ENCODE data around the gene DLX4. TPM values are rescaled to one million over a fixed set of nuclear protein-coding genes. Genes with fewer than 3 reads are reported as not detected.

DLX4 gene
- total RNA-seq, 1 donor from 2014 or later: not detected

DNA sequence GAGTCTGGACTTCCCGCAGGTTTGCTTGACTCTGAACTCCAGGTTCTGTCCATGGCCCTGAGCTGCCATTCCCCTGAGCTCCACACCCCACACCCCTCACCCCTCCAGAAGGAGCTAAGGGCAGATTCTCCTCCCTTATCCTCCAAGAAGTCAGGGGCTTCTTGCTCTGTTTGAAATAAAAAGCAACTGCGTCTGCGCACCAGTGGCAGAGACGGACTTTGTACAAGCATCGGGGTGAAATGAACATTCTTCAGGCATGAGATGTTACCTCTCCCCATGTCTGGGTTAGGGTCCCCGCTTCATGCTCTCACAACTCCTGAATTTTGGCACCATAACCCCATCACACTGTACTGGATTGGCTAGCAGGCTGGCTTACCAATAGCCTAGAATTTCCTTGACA lies 36.1 kb upstream of the DLX4 start:
- Mint-ChIP-seq H3K36me3 (ENCODE audit: low read depth) (no peaks in the 10 kb centered on the region), H3K27ac (no peak overlapping the region), H3K4me3 (no peak overlapping the region), H3K4me1 (ENCODE audit: low read depth) (no peaks in the 10 kb centered on the region), H3K9me3 (no peaks in the 10 kb centered on the region), H3K27me3 (ENCODE audit: insufficient read depth) (peaks cover 14% of the 10 kb centered on the region)
- no peak for DNase-seq (ENCODE audit: low spot score)
- intact Hi-C loops (cut with micrococcal nuclease): no loop called here

DNA sequence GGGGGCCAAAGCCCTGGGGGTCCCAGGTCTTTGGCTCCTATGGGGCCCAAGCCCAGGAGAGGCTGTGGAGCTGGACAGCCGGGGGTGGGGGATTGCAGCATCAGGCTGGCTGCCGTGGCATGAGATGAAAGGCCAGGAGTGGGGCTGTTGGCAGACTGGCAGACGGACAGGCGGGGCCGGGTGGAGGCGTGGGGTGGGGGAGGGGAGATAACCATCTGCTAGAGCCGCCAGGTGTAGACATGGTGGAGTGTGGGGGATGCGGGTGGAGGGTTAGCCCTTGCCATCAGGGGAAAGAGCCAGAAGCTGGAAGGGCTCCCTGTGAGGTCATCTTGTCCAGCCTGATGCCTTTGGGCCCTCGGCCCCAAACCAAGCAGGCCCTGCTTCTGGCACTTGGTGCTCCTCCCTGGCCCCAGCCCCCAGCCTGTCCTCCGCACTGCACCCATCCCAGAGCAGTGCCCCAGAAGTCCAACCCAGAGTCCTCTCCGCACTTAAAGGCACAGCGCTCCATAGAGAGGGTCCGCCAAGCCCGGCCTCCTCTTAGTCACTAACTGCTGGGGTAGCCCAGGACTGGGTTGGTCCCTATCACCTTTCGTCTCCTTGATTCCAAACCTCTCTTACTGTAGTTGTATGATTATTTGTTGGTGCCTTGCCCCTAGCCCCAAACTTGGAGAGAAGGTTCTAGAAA lies 33.3 kb upstream of the DLX4 start:
- Mint-ChIP-seq H3K4me1 (ENCODE audit: low read depth) (no peaks in the 10 kb centered on the region), H3K27me3 (ENCODE audit: insufficient read depth) (peaks cover 25% of the 10 kb centered on the region), H3K36me3 (ENCODE audit: low read depth) (no peaks in the 10 kb centered on the region), H3K27ac (no peak overlapping the region), H3K4me3 (no peak overlapping the region), H3K9me3 (no peaks in the 10 kb centered on the region)
- intact Hi-C loops (cut with micrococcal nuclease): no loop called here
- no peak for DNase-seq (ENCODE audit: low spot score)

DNA sequence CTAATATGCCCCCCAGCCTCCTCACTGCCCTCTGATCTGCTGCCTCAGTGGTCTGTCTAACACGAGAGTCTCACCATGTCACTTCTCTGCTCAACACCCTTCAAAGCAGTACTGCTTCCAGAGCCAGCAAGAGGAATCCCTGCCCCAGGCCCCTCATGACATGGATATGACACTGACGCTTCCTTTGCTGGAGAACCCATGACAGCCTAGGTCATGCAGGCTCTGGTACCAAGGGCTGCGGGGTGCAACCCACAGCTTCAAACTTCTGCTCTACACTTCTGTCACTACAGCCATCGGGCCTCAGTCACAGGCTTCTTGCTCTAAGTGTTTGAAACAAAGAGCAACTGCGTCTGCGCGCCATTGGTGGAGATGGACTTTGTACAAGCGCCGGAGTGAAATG lies 32.6 kb upstream of the DLX4 start:
- DNase-seq (ENCODE audit: low spot score): no peak
- no peak overlapping the region for H3K27ac Mint-ChIP-seq
- H3K4me1 Mint-ChIP-seq (ENCODE audit: low read depth): no peaks in the 10 kb centered on the region
- H3K9me3 Mint-ChIP-seq: no peaks in the 10 kb centered on the region
- intact Hi-C loops (cut with micrococcal nuclease): no loop called here
- H3K4me3 Mint-ChIP-seq: no peak overlapping the region
- H3K27me3 Mint-ChIP-seq (ENCODE audit: insufficient read depth): peaks cover 27% of the 10 kb centered on the region
- H3K36me3 Mint-ChIP-seq (ENCODE audit: low read depth): no peaks in the 10 kb centered on the region

DNA sequence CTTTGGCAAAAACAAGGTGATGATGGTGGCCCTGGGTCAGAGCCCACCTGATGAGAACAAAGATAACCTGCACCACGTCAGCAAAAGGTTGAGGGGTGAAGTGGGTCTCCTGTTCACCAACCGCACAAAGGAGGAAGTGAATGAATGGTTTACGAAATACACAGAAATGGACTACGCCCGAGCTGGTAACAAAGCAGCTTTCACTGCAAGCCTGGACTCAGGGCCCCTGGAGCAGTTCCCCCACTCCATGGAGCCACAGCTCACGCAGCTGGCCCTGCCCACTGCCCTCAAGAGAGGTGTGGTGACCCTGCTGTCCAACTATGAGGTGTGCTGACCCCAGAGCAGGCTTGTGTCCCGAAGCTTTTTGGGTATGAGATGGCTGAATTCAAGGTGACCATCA lies 29.7 kb upstream of the DLX4 start:
- no peaks in the 10 kb centered on the region for H3K9me3 Mint-ChIP-seq
- H3K27ac Mint-ChIP-seq: no peak overlapping the region
- intact Hi-C loops (cut with micrococcal nuclease): no loop called here
- no peaks in the 10 kb centered on the region for H3K4me1 Mint-ChIP-seq (ENCODE audit: low read depth)
- no peak overlapping the region for H3K4me3 Mint-ChIP-seq
- H3K36me3 Mint-ChIP-seq (ENCODE audit: low read depth): no peaks in the 10 kb centered on the region
- DNase-seq (ENCODE audit: low spot score): no peak
- peaks cover 30% of the 10 kb centered on the region for H3K27me3 Mint-ChIP-seq (ENCODE audit: insufficient read depth)

DNA sequence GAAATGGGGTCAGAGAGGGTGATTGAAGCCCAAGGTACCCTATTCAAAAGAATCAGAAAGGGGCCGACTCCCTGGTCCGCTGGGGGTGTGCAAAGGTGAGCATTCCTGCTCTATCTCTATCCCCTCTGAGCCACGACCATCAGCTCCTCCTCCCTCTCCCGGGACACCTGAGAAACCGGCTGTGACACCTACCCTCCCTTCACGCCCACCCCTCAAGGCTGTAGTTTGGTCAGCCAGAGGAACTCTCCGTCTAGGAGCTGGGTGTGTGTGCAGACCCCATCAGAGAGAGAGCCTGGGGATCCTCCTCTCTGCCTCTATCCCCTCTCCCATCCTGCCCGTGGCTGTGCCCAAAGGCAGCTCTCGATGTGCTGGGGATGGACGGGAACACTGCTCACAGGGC lies 27.6 kb upstream of the DLX4 start:
- no peak for DNase-seq (ENCODE audit: low spot score)
- H3K27ac Mint-ChIP-seq: no peak overlapping the region
- H3K4me1 Mint-ChIP-seq (ENCODE audit: low read depth): no peaks in the 10 kb centered on the region
- peaks cover 34% of the 10 kb centered on the region for H3K27me3 Mint-ChIP-seq (ENCODE audit: insufficient read depth)
- no peak overlapping the region for H3K4me3 Mint-ChIP-seq
- H3K36me3 Mint-ChIP-seq (ENCODE audit: low read depth): no peaks in the 10 kb centered on the region
- intact Hi-C loops (cut with micrococcal nuclease): no loop called here
- H3K9me3 Mint-ChIP-seq: no peaks in the 10 kb centered on the region

DNA sequence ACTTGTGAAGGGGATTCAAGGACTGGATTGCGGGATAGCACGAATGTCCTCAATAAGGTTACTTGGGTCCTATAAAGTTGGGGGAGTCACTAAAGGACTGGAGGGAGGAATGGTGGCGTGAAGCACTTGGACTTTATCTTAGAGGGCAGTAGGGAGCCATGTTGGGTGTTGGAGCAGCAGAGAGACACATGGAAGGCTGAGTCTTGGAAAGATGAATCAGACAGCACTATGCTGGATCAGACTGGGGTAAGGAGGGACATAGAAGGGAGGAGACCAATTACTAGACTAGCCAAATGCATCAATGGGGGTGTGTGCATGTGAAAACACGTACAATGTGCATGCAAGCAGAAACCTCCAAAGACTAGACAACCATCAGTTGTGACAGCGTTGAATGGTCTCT lies 26.0 kb upstream of the DLX4 start:
- Mint-ChIP-seq H3K4me1 (ENCODE audit: low read depth) (no peaks in the 10 kb centered on the region), H3K36me3 (ENCODE audit: low read depth) (no peaks in the 10 kb centered on the region), H3K27ac (no peak overlapping the region), H3K4me3 (no peak overlapping the region), H3K9me3 (no peaks in the 10 kb centered on the region), H3K27me3 (ENCODE audit: insufficient read depth) (peaks cover 32% of the 10 kb centered on the region)
- intact Hi-C loops (cut with micrococcal nuclease): no loop called here
- DNase-seq (ENCODE audit: low spot score): no peak

DNA sequence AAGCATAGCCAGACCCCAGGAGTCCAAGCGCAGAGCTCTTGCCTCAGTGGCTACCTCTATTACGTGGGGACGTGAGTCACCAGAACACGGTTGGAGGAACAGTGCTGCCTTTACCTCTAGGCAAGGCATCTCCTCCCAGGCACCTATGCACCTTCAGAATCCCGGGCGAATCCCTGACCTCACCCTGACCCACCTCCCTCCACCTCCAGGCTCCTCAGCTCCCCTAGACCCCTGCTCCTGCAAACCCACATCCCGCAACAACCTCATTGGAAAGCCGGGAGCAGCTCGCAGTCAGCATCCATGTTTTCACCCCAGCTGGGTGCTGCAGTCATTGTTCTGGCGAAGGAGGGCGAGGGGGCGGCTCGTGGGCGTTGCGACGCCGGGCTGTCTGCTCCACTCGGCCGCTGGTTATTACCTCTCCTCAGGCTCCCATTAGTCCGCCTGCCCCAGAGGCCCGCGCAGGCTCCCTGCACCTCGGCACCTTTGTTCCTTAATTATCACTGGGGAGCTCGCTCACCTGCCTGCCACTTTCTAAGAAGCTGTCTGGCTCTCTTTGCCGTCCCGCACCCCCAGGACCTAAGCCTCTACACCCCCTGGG lies 24.6 kb upstream of the DLX4 start:
- intact Hi-C loops (cut with micrococcal nuclease): no loop called here

DNA sequence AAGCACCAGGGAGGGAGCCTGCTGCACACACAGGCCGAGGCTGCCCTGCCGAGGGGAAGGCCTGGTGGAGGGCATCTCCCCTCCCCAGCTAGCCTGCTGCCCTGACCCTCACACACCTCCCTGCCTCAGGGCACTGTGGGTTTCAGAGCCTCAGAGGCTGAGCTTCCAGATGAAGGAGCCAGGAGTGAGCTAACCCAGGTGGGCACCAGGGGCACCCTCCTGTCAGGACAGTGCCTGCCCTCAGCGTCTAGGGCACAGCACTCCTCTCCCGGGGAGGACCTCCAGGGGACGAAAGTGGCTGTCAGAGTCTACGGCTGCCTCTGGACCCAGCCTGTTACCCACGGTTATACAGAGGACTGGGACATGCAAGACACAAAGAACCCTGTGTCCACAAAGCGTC lies 22.8 kb upstream of the DLX4 start:
- no peak overlapping the region for H3K27ac Mint-ChIP-seq
- no peak overlapping the region for H3K4me3 Mint-ChIP-seq
- DNase-seq (ENCODE audit: low spot score): no peak
- peaks cover 18% of the 10 kb centered on the region for H3K27me3 Mint-ChIP-seq (ENCODE audit: insufficient read depth)
- H3K4me1 Mint-ChIP-seq (ENCODE audit: low read depth): no peaks in the 10 kb centered on the region
- no peaks in the 10 kb centered on the region for H3K36me3 Mint-ChIP-seq (ENCODE audit: low read depth)
- H3K9me3 Mint-ChIP-seq: no peaks in the 10 kb centered on the region
- intact Hi-C loops (cut with micrococcal nuclease): no loop called here

More for the DNA sequence above, 24.6 kb upstream of the DLX4 start:
- no peak for DNase-seq (ENCODE audit: low spot score)
- no peaks in the 10 kb centered on the region for H3K4me1 Mint-ChIP-seq (ENCODE audit: low read depth)
- peaks cover 27% of the 10 kb centered on the region for H3K27me3 Mint-ChIP-seq (ENCODE audit: insufficient read depth)
- H3K4me3 Mint-ChIP-seq: no peak overlapping the region
- H3K36me3 Mint-ChIP-seq (ENCODE audit: low read depth): no peaks in the 10 kb centered on the region
- no peak overlapping the region for H3K27ac Mint-ChIP-seq
- H3K9me3 Mint-ChIP-seq: no peaks in the 10 kb centered on the region

DNA sequence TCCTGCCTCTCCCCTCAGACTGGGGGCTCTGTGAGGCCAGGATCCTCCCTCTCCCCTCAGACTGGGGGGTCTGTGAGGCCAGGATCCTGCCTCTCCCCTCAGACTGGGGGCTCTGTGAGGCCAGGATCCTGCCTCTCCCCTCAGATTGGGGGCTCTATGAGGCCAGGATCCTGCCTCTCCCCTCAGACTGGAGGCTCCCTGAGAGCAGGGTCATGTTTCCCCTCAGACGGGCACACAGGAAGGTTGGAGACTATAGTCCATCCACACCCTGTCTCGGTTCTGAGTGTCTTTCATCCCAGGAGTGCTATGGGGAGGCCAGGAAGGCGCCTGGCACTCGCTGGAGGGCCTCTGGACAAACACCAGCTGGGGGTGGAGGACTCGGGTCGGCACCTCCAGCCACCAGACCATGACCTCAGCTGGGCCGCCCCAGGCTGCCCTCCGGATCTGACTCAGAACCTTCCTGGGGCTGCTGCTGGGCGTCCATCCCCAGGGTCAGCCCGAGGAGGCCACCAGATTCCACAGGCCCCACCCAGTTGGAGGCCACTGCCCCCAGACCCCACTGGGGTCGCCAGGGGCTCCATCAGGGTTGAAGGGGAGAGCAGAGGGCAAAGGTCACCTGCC lies 21.9 kb upstream of the DLX4 start:
- Mint-ChIP-seq H3K9me3 (no peaks in the 10 kb centered on the region), H3K4me1 (ENCODE audit: low read depth) (no peaks in the 10 kb centered on the region), H3K4me3 (no peak overlapping the region), H3K27ac (no peak overlapping the region), H3K27me3 (ENCODE audit: insufficient read depth) (peaks cover 16% of the 10 kb centered on the region), H3K36me3 (ENCODE audit: low read depth) (no peaks in the 10 kb centered on the region)
- no peak for DNase-seq (ENCODE audit: low spot score)
- intact Hi-C loops (cut with micrococcal nuclease): no loop called here

DNA sequence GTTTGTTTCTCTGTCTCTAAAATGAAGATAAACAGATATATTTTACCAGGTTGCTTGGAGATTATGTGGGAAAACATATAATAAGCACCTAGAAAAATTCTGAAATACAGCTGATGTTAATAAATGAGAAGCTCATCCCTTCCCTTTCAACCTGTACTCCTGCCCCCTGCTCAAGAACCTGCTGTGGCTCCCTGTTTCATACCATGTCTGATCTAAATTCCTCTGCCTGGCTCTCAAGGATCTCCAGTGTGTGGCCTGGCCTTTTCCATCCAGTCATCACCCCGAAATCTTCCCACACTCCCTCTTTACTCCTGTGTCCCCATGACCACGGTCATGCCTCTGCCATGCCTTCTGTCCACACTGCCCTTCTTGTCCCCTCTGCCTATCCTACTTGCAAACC lies 19.4 kb upstream of the DLX4 start:
- Mint-ChIP-seq H3K9me3 (no peaks in the 10 kb centered on the region), H3K27ac (no peak overlapping the region), H3K27me3 (ENCODE audit: insufficient read depth) (peaks cover 12% of the 10 kb centered on the region), H3K4me3 (no peak overlapping the region), H3K36me3 (ENCODE audit: low read depth) (no peaks in the 10 kb centered on the region), H3K4me1 (ENCODE audit: low read depth) (no peaks in the 10 kb centered on the region)
- no peak for DNase-seq (ENCODE audit: low spot score)
- intact Hi-C loops (cut with micrococcal nuclease): no loop called here

DNA sequence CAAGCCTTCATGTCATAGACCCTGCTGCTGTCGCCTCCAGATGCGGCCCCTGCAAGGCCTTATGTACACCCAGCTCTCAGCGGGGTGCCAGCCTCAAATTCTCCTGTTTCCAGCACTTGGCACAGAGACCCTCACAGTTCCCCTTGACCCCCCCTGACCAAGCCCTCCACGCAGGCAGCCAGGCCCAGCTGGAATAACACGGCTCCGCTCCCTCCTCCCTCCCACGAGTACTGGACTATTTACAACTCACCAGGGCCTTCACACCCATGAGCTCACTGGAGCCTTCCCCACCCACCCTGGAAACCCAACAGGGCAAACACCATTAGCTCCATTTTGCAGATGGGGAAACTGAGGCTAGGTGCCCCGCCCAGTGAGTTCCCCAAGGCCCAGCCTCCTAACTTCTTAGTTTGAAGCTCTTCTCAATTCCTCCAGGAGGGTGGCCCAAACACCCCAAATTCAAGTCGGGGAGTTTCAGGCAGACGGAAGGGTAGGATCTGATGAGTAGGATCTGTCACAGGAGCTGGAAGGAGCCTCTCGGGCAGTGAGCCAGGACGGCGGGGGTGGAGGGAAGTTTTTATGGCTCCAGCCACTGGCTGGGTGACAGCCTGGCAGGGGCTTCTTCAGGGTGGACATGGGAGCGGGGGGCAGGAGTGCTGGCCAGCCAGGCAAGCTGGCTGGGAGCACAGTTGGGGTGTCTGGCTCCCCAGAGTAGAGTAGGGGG lies 17.5 kb upstream of the DLX4 start:
- no peaks in the 10 kb centered on the region for H3K36me3 Mint-ChIP-seq (ENCODE audit: low read depth)
- no peak overlapping the region for H3K4me3 Mint-ChIP-seq
- no peaks in the 10 kb centered on the region for H3K4me1 Mint-ChIP-seq (ENCODE audit: low read depth)
- DNase-seq (ENCODE audit: low spot score): no peak
- H3K27me3 Mint-ChIP-seq (ENCODE audit: insufficient read depth): peaks cover 9% of the 10 kb centered on the region
- no peak overlapping the region for H3K27ac Mint-ChIP-seq
- no peaks in the 10 kb centered on the region for H3K9me3 Mint-ChIP-seq
- intact Hi-C loops (cut with micrococcal nuclease): loop anchor here (1.0 to 2.0 kb wide), 3 partner anchors 45 to 90 kb away; no protein-coding TSS in a partner anchor

DNA sequence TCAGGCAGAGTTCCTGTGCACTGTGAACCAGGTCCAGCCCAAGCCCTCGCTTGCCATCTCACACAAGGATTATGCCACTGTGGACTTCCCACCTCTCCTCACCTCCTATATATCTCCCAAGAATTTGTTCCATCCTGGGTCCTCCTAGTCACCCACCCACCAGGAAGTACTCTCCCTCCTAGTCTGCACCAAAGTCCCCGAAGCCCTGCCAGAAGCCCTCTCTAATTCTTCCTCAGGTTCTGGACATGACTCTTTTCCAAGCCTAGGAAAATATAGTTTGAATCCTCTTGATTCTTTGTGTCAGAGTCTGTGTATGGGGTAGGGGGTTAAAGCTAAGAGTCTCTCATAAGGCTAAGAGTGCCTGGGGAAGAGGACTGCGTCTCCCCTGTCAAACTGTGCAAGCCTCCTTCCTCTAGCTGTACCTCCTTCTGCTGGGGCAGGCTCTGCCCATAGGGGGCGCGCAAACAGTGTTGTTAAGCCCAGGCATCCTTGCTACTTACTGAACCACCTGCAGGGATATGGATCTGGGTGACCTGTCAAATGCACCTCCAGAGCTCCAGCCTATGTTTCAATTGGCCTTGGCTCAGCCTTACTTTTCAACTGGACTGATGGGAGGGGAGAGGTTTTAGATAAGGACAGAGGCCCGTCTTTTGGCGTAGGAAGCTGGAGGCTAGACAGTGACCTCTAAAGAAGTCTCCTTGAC lies 16.6 kb upstream of the DLX4 start:
- Mint-ChIP-seq H3K27me3 (ENCODE audit: insufficient read depth) (peaks cover 13% of the 10 kb centered on the region), H3K36me3 (ENCODE audit: low read depth) (no peaks in the 10 kb centered on the region), H3K4me1 (ENCODE audit: low read depth) (no peaks in the 10 kb centered on the region), H3K4me3 (no peak overlapping the region), H3K27ac (no peak overlapping the region), H3K9me3 (no peaks in the 10 kb centered on the region)
- DNase-seq (ENCODE audit: low spot score): peak; percentile 66
- intact Hi-C loops (cut with micrococcal nuclease): loop anchor here (1.0 to 2.0 kb wide), 3 partner anchors 44 to 91 kb away; no protein-coding TSS in a partner anchor
